NCI-H460 (cell line): Measurements from ENCODE around the gene GMIP. TPM values are rescaled to one million over a fixed set of nuclear protein-coding genes. Genes with fewer than 3 reads are reported as not detected.

Experiments used
- DNase-seq: peaks from one replicate; pipeline ENCODE4 v3.0.0-alpha.2; 2016; ENCODE audit warnings: low read depth; ENCODE audit errors: extremely low read depth
- total RNA-seq: library from RNA; depleted of rRNA; stranded (reverse); fragments of >200 nt; shearing (Covaris generic); gene quantifications from 2 replicates; pipeline ENCODE4 v1.2.3, GENCODE V29; 2014; rRNA removed

GMIP gene
- total RNA-seq, 1 experiment from 2014 or later, result 4.4 TPM

DNA sequence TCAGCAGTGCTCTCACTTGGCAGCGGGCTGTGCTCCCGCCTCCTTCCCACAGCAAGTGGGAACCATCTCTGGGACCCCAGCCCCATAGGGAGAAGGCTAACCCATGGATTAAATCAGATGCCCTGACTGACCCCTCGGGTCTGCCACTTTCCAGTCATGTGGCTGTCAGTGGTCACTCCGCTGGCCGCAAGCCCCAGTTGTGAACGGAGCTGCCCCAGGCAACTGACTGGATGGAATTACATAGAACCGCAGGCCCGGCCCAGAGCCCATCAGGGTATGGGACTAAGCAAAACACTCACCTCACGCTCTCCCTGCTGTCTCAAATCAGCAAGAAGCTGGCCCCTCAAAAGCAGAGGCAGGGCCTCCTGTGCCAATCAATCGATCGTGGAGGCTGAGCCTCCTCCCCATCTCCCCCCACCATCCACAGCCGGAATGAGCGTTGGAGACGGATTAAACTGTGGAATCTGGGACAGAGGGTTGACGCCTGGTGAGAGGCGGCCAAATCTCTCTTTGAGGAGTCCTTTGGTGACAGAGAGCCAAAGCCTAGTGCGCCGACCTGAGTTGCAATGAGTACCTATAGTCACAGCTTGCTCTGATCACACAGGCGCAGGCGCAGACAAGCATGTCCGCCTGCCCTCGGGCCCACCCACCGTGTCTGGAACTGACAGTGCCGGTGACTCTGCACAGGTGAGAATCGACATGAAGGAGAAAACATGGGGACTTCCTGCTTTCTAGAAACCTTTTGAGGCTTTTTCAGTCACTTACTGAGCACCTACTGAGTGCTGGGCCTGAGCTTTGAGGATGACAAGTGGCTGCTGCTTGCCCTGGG lies 63.7 kb downstream of the GMIP start:
- DNase-seq, result no peak

Other genes starting within 250 kb of the GMIP start
- gene GATAD2A, start 238.0 kb downstream of the GMIP start, total RNA-seq, result 28.2 and 31.3 TPM in 2 replicates
- gene TSSK6, start 128.1 kb downstream of the GMIP start, total RNA-seq, result 2.2 and 3.2 TPM in 2 replicates
- gene NDUFA13, start 127.4 kb downstream of the GMIP start, total RNA-seq, result 134 and 136 TPM in 2 replicates
- gene YJEFN3, start 114.7 kb downstream of the GMIP start, total RNA-seq, result 1.3 and 2.5 TPM in 2 replicates
- gene CILP2, start 105.4 kb downstream of the GMIP start, total RNA-seq, result 0.02 and 0.12 TPM in 2 replicates
- gene PBX4, start 25.0 kb downstream of the GMIP start, total RNA-seq, result 0.57 TPM in 1 of 2 replicates, not detected in the other
- gene LPAR2, start 15.4 kb downstream of the GMIP start, total RNA-seq, result 1.5 and 2.5 TPM in 2 replicates
- 27.9 and 29.9 TPM in 2 replicates for gene ATP13A1, start 20.0 kb upstream of the GMIP start, total RNA-seq
- 6.6 and 7.0 TPM in 2 replicates for gene ZNF101, start 25.2 kb upstream of the GMIP start, total RNA-seq
- gene ZNF14, start 89.5 kb upstream of the GMIP start, total RNA-seq, result 5.5 and 6.0 TPM in 2 replicates
- gene ZNF506, start 178.1 kb upstream of the GMIP start, total RNA-seq, result 1.4 and 2.3 TPM in 2 replicates
- 1.5 and 2.4 TPM in 2 replicates for gene ZNF253, start 222.2 kb upstream of the GMIP start, total RNA-seq